ENCODE measurements around the gene PKD1.
"Not testable (repeated sequence)": the region's sequence is repeated elsewhere in the genome, so short reads cannot be mapped to it uniquely, and the experiment has no call there.

PKD1 gene

DNA sequence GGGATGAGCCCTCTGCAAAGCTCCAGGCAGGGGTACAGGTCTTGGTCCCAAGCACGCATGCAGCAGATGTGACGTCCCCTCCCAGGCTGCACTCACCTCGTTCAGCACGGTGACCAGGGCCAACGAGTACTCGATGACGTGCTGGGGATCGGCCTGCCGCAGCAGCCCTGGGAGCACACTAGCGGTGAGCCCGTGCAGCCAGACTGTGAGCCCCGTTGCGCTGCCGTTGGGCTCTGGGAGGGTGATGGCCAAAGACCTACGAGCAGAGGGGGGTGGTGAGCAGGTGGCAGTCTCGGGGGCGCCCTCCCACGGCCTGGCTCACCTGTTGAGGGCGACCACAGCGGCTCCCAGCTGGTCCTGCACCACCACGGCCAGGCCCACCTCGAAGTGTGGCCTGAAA lies 29.9 kb downstream of the PKD1 start:
- not testable (repeated sequence) for DNase-seq

DNA sequence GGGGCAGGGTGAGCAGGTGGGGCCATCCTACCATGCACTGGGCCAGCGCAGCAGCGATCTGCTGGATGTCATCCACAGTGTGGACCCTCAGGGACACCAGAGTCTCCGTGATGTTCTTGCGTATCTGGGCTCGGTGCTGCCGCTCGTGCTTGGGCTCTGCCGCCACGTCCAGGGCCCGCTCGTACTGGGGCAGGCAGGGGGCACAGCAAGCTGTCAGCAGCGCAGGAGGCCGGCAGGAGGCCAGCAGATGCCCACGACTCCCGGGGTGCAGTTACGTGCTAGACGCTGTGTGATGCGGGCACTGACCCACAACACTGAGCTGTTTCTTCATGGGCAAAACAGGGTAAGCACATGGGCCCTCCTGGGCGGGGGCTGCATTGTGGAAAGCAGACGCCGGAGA lies 30.4 kb downstream of the PKD1 start:
- not testable (repeated sequence) for DNase-seq

DNA sequence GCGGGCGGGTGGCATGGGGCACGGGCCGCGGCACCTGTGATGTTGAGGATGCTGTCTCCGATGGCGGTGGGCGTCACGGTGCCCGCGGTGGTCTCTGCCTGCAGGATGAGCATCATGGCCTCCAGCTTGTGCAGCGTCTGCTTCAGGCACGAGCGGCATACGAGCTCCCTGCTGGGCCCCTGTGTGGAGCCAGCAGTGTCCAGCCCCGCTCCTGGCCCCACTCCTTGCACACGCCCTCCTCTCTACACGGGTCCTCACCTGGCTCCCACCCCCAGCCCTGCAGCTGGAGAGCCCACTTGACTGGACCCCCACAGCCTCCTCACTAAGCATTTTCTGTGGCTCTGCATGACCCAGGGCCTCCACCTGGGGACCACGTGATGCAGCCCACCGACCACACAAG lies 31.2 kb downstream of the PKD1 start:
- DNase-seq = not testable (repeated sequence)

DNA sequence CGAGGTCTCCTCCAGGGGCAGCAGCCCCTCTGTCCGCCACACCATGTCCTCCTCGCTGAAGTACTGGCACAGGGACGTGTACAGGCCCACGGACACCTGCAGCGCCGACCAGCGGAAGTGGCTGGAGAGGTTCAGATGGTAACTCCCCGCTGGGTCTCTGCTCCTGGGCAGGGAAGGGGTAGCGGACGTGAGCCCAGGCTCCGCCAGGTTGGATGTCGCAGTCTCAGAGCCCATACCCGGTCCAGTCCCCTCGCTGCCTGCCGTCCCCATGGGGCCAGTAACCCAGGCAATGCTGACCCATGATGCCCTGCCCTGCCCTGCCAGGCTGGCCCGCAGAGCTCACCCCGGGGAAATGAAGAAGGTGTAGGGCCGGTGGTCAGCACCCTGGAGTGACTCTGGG lies 33.2 kb downstream of the PKD1 start:
- DNase-seq = no peak

DNA sequence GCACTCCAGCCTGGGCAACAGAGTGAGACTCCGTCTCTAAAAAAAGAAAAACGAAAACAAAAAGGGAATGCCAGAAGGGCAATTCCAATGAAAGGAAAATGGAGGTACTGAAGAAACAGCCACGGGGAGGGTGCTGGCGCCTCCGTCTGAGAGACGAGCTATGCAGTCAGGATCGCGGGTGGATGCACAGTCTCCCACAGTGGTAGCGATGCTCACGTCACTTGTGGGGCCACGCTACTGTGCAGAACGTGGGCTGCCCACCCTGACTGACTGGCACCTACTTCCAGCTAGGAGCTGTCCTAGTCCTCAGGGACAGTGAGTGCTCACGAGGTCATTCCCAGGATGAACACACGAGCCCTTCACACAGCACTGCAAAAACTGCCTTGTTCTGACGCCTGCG lies 34.1 kb downstream of the PKD1 start:
- DNase-seq = not testable (repeated sequence)

DNA sequence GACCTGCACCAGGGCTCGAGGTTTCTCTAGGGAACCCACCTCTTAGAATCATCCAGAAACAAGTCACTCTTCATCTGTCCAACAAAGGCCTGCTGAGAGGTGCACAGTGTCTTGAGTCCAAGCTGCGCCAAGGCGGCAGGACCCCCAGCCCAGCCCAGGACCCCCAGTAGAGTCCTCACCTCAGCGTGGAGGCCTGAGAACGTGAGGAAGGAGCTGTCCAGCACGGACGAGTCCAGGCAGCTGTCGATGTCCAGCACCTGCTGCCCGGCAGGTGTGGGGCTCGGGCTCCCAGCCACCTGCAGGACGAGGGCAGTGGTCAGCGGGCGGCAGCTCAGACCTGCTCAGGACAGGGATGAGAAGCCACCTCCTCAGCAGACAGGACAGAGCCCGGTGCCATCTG lies 38.0 kb downstream of the PKD1 start:
- not testable (repeated sequence) for DNase-seq

DNA sequence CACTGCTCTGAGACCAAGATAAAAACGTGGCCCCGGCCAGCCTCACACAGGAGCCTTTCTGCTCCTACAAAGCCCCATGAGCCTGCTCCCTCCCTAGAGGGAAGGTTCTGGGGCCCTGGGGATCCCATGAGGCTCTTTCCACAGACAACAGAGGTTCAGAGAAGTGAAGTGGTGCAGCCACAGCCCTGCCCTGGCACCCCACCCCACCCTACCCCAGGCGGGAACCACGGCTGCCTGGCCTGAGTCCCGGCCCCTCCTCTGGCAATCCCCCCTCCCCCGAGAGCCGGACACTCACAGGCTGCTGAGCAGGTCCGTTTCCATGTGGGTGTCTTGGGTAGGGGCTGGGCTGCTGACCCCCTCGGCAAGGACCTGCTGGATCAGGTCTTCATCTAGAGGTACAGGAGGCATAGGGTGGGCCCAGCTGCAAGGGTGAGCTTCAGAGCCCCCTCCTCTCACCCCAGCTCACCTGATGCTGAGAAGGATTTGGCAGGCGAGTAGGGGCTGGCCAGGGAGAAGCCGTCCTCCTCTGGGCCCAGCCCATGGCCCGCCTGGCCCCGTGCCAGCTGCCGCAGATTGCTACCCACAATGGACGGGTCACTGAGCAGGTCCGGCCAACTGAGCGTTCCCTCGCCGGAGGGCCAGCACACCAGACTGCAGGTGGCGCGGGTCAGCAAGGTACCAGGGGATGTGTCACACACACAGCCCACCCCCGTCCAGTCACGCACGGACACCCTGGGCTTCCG lies 38.7 kb downstream of the PKD1 start:
- DNase-seq = no peak

DNA sequence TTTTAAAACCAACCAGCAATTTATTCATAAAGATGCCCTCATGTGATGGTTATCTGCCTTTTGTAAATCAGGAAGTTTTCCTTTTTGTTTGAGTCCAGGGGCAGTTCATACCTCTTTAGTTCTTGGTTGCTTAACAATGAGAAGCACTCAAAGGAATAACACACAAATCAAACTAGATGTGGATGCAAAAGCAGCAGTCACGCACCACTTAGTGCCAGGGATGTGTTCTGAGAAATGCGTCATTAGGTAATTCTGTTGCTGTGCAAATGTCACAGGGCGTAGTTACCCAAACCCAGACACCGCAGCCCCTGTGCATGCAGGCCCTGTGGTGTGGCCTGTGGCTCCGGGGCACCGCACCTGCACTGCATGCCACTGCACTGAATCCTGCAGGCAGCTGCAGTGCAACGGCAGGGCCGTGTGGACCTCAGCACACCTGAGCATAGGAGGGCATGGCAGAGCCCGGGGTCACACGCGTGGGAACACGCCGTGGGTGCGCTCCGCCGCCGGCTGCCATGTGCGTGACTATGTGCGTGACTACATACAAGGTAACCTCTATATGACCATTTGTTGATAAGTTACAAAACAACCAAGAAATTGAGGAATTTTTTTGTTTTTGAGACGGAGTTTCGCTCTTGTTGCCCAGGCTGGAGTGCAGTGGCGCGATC lies 39.6 kb downstream of the PKD1 start:
- no peak for DNase-seq

DNA sequence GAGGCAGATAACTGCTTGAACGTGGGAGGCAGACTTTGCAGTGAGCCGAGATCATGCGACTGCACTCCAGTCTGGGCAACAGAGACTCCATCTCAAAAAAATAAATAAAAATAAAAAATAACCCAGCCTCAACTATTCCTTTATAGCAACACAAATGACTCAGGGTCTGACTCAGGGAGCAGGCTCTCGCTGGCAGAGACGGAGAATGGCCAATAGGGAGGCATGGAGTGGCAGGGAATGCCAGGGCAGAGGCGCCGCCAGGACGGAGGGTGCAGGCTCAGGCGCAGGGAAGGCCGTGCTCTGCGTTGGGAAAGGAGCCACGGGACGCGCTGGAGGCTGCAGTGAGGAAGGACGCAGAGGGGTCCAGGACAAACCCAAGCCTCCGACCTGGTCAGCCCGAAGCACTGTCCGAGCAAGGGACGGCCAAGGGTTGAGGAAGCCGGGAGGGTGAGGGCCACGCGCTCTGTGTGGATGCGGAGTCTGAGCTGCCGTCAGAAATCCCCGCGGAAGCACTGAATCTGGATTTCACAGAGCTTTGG lies 40.3 kb downstream of the PKD1 start:
- no peak for DNase-seq

DNA sequence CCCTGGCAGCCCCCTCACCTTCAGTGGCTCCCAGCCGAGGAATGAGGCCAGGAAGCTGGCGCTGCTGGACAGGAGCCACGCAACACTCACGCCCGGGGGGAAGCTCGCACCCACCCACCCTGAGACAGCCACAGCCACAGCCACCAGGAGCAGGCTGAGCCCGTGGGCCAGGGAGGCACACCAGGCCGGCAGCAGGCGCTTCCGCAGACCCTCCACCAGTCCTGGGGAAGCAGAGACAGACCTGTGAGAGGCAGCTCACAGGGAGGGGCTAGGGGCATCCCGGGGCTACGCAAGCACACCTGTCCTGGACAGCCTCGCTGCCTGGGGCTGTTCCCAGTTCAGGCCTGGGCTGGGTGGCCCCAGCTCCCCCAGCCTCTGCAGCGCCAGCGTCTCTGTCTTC lies 41.9 kb downstream of the PKD1 start:
- no peak for DNase-seq

DNA sequence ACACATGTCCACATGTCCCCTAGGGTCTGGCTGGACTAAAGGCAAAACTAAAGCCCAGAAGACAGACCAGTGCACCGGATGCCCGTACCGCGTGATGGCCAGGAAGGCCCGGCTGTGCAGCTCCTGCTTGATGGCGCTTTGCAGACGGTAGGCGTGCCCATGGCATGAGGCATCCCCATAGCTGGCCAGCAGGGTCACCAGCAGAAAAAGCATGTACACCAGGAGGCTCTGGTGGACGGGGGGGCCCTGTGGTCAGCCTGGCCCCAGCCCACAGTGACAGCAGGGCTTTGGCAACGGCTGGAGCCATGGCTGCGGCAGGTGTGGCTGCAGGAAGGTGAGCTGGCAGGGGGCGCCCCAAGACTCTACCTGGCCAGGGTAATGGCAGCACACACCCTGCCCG lies 42.8 kb downstream of the PKD1 start:
- DNase-seq = no peak

DNA sequence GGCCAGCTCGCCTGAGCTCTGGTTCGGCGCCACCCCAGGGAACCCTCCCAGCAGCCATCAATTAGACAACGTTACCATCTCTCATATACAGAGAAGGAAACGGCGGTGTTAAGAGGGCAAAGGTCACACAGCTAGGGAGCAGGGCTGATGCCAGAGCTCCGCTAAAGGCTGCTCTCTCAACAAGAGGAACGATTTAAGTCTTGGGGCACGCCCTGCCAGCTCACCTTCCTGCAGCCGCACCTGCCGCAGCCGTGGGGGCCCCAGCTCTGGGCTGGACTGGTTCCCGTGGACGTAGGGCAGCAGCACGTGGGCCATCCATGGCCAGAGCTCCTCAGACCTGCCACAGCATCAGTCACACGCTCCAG lies 43.5 kb downstream of the PKD1 start:
- DNase-seq = no peak

DNA sequence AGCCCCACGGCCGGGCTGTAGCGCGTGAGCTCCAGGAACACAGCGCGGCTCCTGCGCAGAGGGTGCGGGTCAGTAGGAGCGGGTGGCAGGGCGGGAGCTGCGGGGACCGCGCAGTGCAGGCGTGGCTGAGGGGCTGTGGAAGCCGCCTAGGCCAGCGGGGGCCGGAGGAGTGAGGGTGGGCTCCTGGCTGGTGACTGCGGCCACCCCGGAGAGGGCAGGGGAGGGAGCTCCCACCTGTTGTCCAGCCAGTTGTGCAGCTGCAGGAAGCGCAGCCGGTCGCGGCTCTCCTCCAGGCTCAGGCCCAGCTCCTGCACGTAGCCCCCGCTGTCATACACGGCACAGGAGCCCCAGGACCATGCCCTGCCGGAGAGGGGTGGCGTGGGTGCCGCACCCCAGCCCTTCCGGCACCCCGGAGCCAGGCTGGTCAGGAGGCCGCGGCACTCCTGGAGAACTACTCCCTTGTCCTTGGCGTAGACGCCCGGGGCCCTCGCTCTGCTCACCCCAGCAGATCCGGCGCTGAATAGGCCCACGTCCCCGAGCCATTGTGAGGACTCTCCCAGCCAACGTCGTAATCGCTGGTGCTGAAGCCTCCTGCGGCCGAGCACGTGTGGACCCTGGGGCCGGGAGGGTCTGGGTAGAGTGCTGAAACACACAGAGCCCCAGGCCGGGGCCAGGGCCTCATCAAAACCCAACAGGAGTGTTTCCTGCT lies 44.0 kb downstream of the PKD1 start:
- DNase-seq = no peak

DNA sequence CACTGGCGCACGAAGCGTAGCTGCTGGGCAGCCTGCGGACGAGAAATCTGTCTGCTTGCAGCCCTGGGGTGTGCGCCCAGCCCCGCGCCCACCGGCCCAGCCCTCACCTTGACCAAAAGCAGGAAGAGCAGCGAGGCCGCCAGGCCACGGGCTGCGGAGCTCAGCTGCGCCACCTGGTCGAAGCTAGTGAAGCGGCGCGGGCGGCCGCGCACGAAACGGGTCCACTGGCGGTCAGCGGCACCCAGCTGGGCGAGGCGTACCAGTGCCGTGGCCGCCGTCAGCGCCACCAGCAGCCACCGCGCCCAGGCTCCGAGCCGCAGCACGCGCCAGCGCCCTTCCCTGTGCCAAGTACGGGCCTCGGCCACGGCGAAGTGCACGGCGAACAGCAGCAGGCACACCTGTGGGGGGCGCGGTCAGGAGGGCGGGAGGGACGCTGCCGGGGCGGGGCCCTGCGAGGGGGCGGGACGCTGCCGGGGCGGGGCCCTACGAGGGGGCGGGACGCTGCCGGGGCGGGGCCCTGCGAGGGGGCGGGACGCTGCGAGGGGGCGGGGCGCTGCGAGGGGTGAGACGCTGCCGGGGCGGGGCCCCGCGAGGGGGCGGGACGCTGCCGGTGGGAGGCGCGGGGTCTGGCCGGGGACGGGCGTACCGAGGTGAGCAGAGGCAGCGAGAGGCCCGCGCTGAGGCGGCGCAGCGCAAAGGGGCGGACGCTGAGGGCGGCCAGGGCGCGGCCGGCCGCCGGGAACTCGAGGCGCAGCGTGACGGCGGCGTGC lies 44.7 kb downstream of the PKD1 start:
- DNase-seq = peak; percentile 90

DNA sequence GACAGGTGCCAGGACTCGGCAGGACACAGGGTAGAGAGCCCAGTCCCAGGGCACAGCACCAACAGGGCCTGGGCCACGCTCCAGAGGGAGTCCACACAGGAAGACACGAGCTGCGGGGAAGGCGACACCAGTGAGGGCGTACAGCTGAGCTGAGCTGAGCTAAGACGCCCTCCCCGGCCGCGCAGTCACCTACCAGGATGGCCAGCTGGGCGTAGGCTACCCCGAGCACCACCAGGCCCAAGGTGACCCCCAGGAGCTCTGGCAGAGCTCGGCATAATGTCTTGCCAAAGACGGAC lies 45.3 kb downstream of the PKD1 start:
- no peak for DNase-seq

DNA sequence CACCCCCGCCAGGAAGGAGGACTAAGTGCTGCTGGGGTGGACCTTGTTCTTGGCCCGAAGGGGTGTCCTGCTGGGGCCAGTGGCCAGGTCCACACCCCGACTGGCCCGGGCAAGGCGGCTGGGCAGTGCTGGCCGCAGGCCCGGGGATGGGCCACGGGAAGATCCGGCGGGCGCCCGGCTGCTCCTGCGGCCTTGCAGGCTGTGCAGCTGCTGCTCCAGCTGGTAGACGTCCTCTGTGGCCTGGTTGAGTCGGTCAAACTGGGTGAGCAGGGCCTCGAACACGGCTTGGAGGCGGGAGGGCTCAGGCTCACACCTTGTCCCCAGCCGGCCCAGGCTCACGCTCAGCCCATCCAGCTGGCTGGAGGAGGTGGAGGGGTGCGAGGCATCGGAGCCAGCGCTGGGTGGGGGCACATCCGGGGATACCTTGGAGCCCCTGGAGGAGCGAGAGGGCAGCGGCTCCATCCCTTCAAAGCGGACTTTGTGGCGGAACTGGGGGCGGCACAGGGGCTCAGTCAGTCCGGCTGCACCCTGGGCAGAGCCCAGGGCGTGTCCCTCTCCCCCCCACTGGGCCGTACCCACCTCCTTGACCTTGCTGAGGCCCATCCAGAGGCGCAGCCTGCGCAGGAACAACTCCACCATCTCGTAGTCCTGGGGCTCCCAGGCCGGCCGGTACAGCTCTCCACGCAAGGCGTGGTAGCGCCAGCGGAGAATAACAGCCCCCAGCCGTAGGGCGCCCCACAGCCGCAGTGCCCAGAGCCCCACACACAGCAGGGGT lies 45.8 kb downstream of the PKD1 start:
- DNase-seq = no peak

DNA sequence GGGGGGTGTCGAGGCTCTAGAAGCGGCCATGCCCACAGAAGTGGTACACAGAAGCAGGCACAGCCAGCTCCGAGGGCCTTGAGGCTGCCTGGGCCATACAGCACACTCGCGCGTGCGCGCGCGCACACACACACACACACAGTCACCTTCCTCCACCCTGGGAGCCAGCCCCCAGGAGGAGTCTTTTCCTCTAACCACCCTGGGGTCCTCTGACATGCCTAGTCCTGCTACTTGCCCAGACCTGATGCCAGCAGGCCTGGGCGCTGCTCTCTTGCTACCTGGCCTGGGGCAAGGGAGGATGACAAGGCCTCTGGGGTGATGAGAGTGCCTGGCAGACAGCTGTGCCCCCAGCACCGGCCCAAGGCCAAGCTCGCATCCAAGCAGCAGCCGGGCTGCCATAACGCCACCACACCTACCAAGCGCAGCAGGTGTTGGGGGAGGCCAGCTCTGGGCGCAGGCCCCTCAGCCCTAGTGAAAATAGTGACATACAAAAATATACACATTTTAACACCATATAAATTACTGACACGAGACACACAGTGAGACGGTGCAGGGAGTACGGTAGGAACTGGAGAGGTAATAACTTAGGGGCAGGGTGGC lies 46.8 kb downstream of the PKD1 start:
- DNase-seq = no peak

DNA sequence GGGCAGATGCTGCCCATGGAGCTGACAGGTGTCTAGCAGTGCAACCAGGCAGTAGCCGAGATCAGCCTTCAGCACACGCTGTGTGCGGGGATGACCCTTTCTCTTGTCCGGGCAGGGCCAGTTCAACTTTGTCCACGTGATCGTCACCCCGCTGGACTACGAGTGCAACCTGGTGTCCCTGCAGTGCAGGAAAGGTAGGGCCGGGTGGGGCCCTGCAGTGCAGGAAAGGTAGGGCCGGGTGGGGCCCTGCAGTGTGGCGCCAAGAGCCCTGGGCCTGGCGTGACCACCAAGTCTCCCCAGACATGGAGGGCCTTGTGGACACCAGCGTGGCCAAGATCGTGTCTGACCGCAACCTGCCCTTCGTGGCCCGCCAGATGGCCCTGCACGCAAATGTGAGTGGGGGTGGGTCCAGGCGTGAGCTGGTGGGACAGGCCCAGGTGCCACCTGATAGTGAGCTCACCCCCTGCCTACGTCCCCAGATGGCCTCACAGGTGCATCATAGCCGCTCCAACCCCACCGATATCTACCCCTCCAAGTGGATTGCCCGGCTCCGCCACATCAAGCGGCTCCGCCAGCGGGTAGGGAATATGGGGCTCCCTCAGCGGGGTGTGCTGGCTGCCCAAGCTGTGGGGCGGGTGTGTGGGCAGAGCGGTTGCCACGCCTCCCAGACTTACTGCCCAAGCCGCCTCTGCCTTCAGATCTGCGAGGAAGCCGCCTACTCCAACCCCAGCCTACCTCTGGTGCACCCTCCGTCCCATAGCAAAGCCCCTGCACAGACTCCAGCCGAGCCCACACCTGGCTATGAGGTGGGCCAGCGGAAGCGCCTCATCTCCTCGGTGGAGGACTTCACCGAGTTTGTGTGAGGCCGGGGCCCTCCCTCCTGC lies 47.7 kb downstream of the PKD1 start:
- no peak for DNase-seq

DNA sequence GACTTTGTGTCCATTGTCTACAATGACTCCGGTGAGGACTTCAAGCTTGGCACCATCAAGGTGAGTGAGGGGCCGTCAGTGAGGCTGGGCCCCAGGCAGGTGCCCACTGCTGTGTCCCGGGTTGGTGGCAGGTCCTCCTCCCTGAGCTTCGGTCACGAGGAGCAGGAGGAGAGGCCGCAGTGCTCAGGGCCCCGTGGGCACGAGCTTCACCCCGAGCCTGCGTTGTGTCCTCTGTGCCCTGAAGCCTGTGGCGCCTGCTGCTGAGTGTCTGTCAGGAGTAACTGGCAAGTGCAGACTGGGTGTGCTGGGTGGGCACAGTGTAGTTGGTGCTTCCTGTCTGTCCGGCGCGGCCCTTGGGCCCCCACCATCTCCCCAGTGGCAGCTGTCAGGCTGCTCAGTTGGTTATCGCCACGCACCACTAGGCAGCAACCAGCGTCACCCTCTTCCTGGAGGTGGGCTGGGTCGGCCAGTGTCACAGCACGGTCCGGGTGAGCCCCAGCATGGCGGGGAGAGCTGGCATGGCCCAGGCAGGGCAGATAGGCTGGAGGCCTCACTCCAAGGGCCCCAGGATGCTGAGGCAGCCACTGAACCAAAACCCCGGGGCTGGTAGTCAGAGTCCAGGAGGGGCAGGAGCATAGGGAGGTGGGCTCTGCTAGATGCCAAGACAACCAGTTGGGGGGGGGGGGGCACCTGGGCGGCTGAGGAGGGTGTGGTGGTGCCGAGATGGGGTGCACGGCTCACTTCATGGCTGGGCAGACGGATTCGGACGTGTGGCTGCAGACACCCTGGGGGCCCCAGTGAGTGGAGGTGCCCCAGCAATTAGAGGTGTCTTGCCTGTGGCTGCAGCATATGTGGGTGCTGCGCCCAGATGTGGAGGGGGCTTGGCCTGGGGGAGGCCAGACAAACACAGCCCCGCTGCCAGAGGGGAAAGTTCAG lies 48.6 kb downstream of the PKD1 start:
- DNase-seq = no peak

Data from NCI-H187 treated with DMSO at 0.1 percent for 48 hours (cell line).